ENCODE data around the gene CAPZA2. TPM values are rescaled to one million over a fixed set of nuclear protein-coding genes. Genes with fewer than 3 reads are reported as not detected.
"Not testable (repeated sequence)": the region's sequence is repeated elsewhere in the genome, so short reads cannot be mapped to it uniquely, and the experiment has no call there.

The CAPZA2 gene
- polyA plus RNA-seq, 1 donor = 201 TPM

- DNase-seq = peak; percentile 76
Measured at GRCh38 chr7:116953372-116953905, 91.1 kb downstream of the CAPZA2 start, which contains the start of gene ST7. Gene ST7, plus strand, starts transcription at chr7:116953501. Its CDS starts 40 bp downstream, at chr7:116953541.

- DNase-seq = peak; percentile 77
Measured at GRCh38 chr7:116953906-116954838, 91.8 kb downstream of the CAPZA2 start.

GRCh38 chr7:116955340-116955739 is 93.0 kb downstream of the CAPZA2 start:
- DNase-seq = no peak

GRCh38 chr7:116955801-116956476 is 93.6 kb downstream of the CAPZA2 start:
- no peak for DNase-seq

- no peak for DNase-seq
Measured at GRCh38 chr7:116956477-116956804, 94.1 kb downstream of the CAPZA2 start.

- DNase-seq = no peak
Measured at GRCh38 chr7:116957874-116958273, 95.5 kb downstream of the CAPZA2 start.

GRCh38 chr7:116961966-116962673 is 99.7 kb downstream of the CAPZA2 start:
- DNase-seq = not testable (repeated sequence)

GRCh38 chr7:116963234-116963633 is 100.8 kb downstream of the CAPZA2 start:
- no peak for DNase-seq

GRCh38 chr7:116966601-116967000 is 104.2 kb downstream of the CAPZA2 start:
- DNase-seq = no peak

- no peak for DNase-seq
Measured at GRCh38 chr7:116967254-116967922, 105.0 kb downstream of the CAPZA2 start.

GRCh38 chr7:116967983-116968382 is 105.6 kb downstream of the CAPZA2 start:
- no peak for DNase-seq

- DNase-seq = no peak
Measured at GRCh38 chr7:116968631-116969030, 106.2 kb downstream of the CAPZA2 start.

GRCh38 chr7:116969371-116969902 is 107.0 kb downstream of the CAPZA2 start:
- no peak for DNase-seq

GRCh38 chr7:116970238-116970910 is 108.0 kb downstream of the CAPZA2 start:
- DNase-seq = no peak

- DNase-seq = not testable (repeated sequence)
Measured at GRCh38 chr7:116971153-116971552, 108.8 kb downstream of the CAPZA2 start.

Other genes with a start within 250 kb of the CAPZA2 start
- 52.6 TPM for gene MET, start 190.4 kb upstream of the CAPZA2 start, polyA plus RNA-seq (ENCODE audit: insufficient read length)
- 26.9 TPM for gene ST7, start 90.9 kb downstream of the CAPZA2 start, polyA plus RNA-seq (ENCODE audit: insufficient read length)